Esophagus muscularis mucosa (tissue), 4 donors: ENCODE results near the gene CELF4. TPM values are rescaled to one million over a fixed set of nuclear protein-coding genes. Genes with fewer than 3 reads are reported as not detected.
A peak's percentile ranks its signal among the peaks of the same experiment; 100 is the strongest.

Experiments
- DNase-seq: peaks from one replicate; pipeline ENCODE4 v3.0.0-alpha.2; 2017; ENCODE audit errors: extremely low spot score
- H3K27ac ChIP-seq, 4 donors: fragments of 200-600 bp; sonication (generic); replicated peaks in 1 of 4; 1 replicate in 3 of 4; 2 replicates in 1 of 4; pipeline ENCODE4 v1.5.1; 2016 to 2019; ENCODE audit warnings: mild to moderate bottlenecking in 1 of 4
- H3K27me3 ChIP-seq, 4 donors: fragments of 200-600 bp; sonication (generic); one replicate each; pipeline versions ENCODE4 v1.5.1 to v1.6.0; 2016 to 2019
- H3K36me3 ChIP-seq, 4 donors: fragments of 200-600 bp; sonication (generic); one replicate each; pipeline ENCODE4 v1.5.1; 2016 to 2019
- H3K4me1 ChIP-seq, 4 donors: fragments of 200-600 bp; sonication (generic); one replicate each; pipeline ENCODE4 v1.5.1; 2016 to 2019
- H3K4me3 ChIP-seq, 4 donors: fragments of 200-600 bp; sonication (generic); 1 replicate in 2 of 4; 2 replicates in 2 of 4; pipeline ENCODE4 v1.5.1; 2016 to 2019; ENCODE audit warnings: mild to moderate bottlenecking in 4 of 4, moderate library complexity in 1 of 4
- H3K9me3 ChIP-seq, 4 donors: fragments of 200-600 bp; sonication (generic); 1 replicate in 3 of 4; 2 replicates in 1 of 4; pipeline ENCODE4 v1.5.1; 2016 to 2019
- CTCF ChIP-seq, 3 experiments: fragments of 200-600 bp in 2 of 3; fragments of 450-650 bp in 1 of 3; sonication (generic) in 2 of 3; IDR thresholded peaks; one replicate each; pipeline ENCODE4 v1.5.1; 2017 to 2019; ENCODE audit warnings: antibody characterized with exemption in 3 of 3, mild to moderate bottlenecking in 2 of 3, moderate library complexity in 1 of 3
- EP300 ChIP-seq: sonication (generic); formaldehyde crosslinking; IDR thresholded peaks from one replicate; pipeline ENCODE4 v1.6.1; 2017; ENCODE audit warnings: antibody characterized with exemption
- POLR2A ChIP-seq: fragments of 450-650 bp; IDR thresholded peaks from one replicate; pipeline ENCODE4 v1.6.1; 2017; ENCODE audit warnings: antibody characterized with exemption, moderate library complexity, mild to moderate bottlenecking, low read depth
- POLR2AphosphoS5 ChIP-seq, 2 donors: sonication (generic); formaldehyde crosslinking; IDR thresholded peaks; one replicate each; pipeline ENCODE4 v1.6.1; 2017; ENCODE audit warnings: antibody characterized with exemption in 2 of 2
- WGBS: methylation state at CpG from one replicate; pipeline ENCODE4 v1.1.5; 2018; 5-methylcytosine and 5-hydroxymethylcytosine counted together
- intact Hi-C: fragments of 100-400 bp; cut with DNase I; formaldehyde crosslinking; loops from one replicate; pipeline ENCODE4 v1.15.1; 2023
- total RNA-seq, 4 donors: library from RNA; depleted of rRNA; stranded (reverse); fragments of >200 nt; gene quantifications; one replicate each; pipeline versions ENCODE4 v1.1.0 to v1.2.1, GENCODE V29; 2016

CELF4 gene
- total RNA-seq, result 1 to 10 TPM in 3 of 4 donors, under 1 TPM in 1; 0.86 to 1.8 (median 1.7) TPM

- no peak for DNase-seq
- Histone ChIP-seq H3K4me3 (peak within 1 kb of the TSS; percentile 57 to 69 (median 62)), H3K9me3 (no peaks in the 10 kb centered on the region), H3K4me1 (peaks cover 23 to 35% (median 30%) of the 10 kb centered on the region in 4 donors), H3K27ac (no peak within 1 kb of the TSS), H3K36me3 (no peaks in the 10 kb centered on the region), H3K27me3 (peaks cover 5 to 89% (median 34%) of the 10 kb centered on the region in 4 donors)
- TF ChIP-seq CTCF (IDR thresholded peaks at IDR 0.05) (no peak), POLR2AphosphoS5 (IDR thresholded peaks at IDR 0.05) (no peak), EP300 (no peak), POLR2A (no peak)
- 2% methylated on average over 50 of the region's 62 CpGs for WGBS
- intact Hi-C loops, result no loop called here
These were observed at the start of gene CELF4 for GRCh38 chr18:37565101-37565976. Gene CELF4 (minus strand): TSS chr18:37565798.

GRCh38 chr18:37613253-37613565 is 47.6 kb upstream of the CELF4 start:
- WGBS, result 67% methylated on average over 1 of the region's 1 CpG
- H3K9me3 ChIP-seq, result peaks cover 0 to 6% (median 0%) of the 10 kb centered on the region in 4 donors
- TF ChIP-seq POLR2A (no peak), POLR2AphosphoS5 (IDR thresholded peaks at IDR 0.05) (no peak), EP300 (no peak), CTCF (IDR thresholded peaks at IDR 0.05) (no peak)
- DNase-seq, result peak; percentile 50
- no peak overlapping the region for H3K4me3 ChIP-seq
- intact Hi-C loops, result no loop called here
- H3K4me1 ChIP-seq, result no peaks in the 10 kb centered on the region
- H3K27me3 ChIP-seq, result no peaks in the 10 kb centered on the region
- H3K36me3 ChIP-seq, result no peaks in the 10 kb centered on the region
- no peak overlapping the region for H3K27ac ChIP-seq

- Histone ChIP-seq H3K9me3 (peaks cover 0 to 6% (median 0%) of the 10 kb centered on the region in 4 donors), H3K27ac (no peak overlapping the region), H3K4me3 (no peak overlapping the region), H3K36me3 (no peaks in the 10 kb centered on the region), H3K4me1 (no peaks in the 10 kb centered on the region), H3K27me3 (no peaks in the 10 kb centered on the region)
- intact Hi-C loops, result no loop called here
- WGBS, result 39% methylated on average over 4 of the region's 5 CpGs
- TF ChIP-seq EP300 (no peak), CTCF (IDR thresholded peaks at IDR 0.05) (no peak)
- peak; percentile 62 for DNase-seq
These were observed 47.1 kb upstream of the CELF4 start for GRCh38 chr18:37612524-37613252.

GRCh38 chr18:37611614-37612279 is 46.1 kb upstream of the CELF4 start:
- no peaks in the 10 kb centered on the region for H3K9me3 ChIP-seq
- no peaks in the 10 kb centered on the region for H3K36me3 ChIP-seq
- no peaks in the 10 kb centered on the region for H3K4me1 ChIP-seq
- TF ChIP-seq EP300 (no peak), POLR2A (no peak), CTCF (IDR thresholded peaks at IDR 0.05) (no peak), POLR2AphosphoS5 (IDR thresholded peaks at IDR 0.05) (no peak)
- DNase-seq, result peak; percentile 70
- 75% methylated on average over 5 of the region's 5 CpGs for WGBS
- no peak overlapping the region for H3K27ac ChIP-seq
- no peaks in the 10 kb centered on the region for H3K27me3 ChIP-seq
- no peak overlapping the region for H3K4me3 ChIP-seq
- intact Hi-C loops, result no loop called here
